Body of pancreas (tissue), 4 donors: ENCODE data around the gene NRG3. TPM values are rescaled to one million over a fixed set of nuclear protein-coding genes. Genes with fewer than 3 reads are reported as not detected.

Source experiments
- ATAC-seq: fragments of 150-250 bp; one replicate; pipeline ENCODE4 v1.9.1; 2016
- DNase-seq, 4 donors: peaks; one replicate each; pipeline ENCODE4 v3.0.0-alpha.2; 2019
- H3K27ac ChIP-seq, 4 donors: fragments of 200-600 bp; sonication (generic); 1 replicate in 3 of 4; 2 replicates in 1 of 4; pipeline versions ENCODE4 v1.5.1 to v1.6.1; 2016 to 2019; ENCODE audit warnings: mild to moderate bottlenecking in 1 of 4, mixed read lengths in 1 of 4, moderate library complexity in 1 of 4
- H3K27me3 ChIP-seq, 2 donors: fragments of 200-600 bp; sonication (generic); one replicate each; pipeline ENCODE4 v1.6.0; 2016; ENCODE audit warnings: mild to moderate bottlenecking in 1 of 2
- H3K36me3 ChIP-seq, 2 donors: fragments of 200-600 bp; sonication (generic); replicated peaks in 1 of 2; 2 replicates each; pipeline ENCODE4 v1.5.1; 2016; ENCODE audit warnings: low read depth in 2 of 2; ENCODE audit not compliant: insufficient read depth in 1 of 2
- H3K4me1 ChIP-seq: fragments of 200-600 bp; sonication (generic); one replicate; pipeline ENCODE4 v1.6.0; 2016
- H3K4me3 ChIP-seq, 2 donors: fragments of 200-600 bp; sonication (generic); 1 replicate in 1 of 2; 2 replicates in 1 of 2; pipeline ENCODE4 v1.5.1; 2016 to 2019
- H3K9me3 ChIP-seq, 3 donors: fragments of 200-600 bp; sonication (generic); 1 replicate in 2 of 3; 2 replicates in 1 of 3; pipeline ENCODE4 v1.5.1; 2016
- POLR2A ChIP-seq, 3 donors: fragments of 450-650 bp; IDR thresholded peaks; one replicate each; pipeline ENCODE4 v1.6.1; 2016; ENCODE audit warnings: antibody characterized with exemption in 3 of 3, mild to moderate bottlenecking in 2 of 3
- WGBS, 2 donors: methylation state at CpG; one replicate each; pipeline ENCODE4 v1.1.5; 2017; 5-methylcytosine and 5-hydroxymethylcytosine counted together
- intact Hi-C: fragments of 100-400 bp; cut with DNase I; formaldehyde crosslinking; loops from one replicate; pipeline ENCODE4 v1.15.1; 2023
- total RNA-seq, 2 donors: library from RNA; depleted of rRNA; stranded (reverse); fragments of >200 nt; gene quantifications; one replicate each; pipeline ENCODE4 v1.1.0, GENCODE V29; 2016
- TF ChIP-seq, protein P1 (sequence below), 7 experiments: fragments of 450-650 bp in 4 of 7; fragments of 200-600 bp in 3 of 7; sonication (generic) in 3 of 7; IDR thresholded peaks; one replicate each; pipeline ENCODE4 v1.5.1; 2016 to 2019; ENCODE audit warnings: antibody characterized with exemption in 7 of 7

The NRG3 gene
- total RNA-seq, 2 donors from 2014 or later: 0.26 TPM; not detected in 1

DNA sequence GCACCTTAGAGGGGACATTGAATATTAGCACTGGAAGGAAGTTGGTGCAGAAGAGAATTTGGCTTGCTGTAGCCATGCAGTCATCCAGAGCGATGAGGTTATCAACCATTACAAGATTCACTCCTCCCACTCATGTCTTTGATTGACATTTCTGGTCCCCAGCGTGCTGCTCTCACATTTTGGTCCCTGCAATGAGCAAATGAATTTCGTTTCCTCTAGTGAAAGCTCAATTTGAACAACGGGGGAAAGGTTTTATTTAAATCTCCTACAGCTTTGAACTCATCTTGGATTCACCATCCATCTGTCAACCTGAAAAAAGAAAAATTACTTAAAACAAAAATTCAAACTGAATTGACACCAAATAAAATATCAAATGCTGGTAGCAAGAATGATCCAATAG, 975.2 kb downstream of the NRG3 start:
- WGBS, 2 donors: 63 to 73% methylated on average over 4 of the region's 4 CpGs
- no peak overlapping the region for H3K27ac ChIP-seq
- no peak for ATAC-seq

DNA sequence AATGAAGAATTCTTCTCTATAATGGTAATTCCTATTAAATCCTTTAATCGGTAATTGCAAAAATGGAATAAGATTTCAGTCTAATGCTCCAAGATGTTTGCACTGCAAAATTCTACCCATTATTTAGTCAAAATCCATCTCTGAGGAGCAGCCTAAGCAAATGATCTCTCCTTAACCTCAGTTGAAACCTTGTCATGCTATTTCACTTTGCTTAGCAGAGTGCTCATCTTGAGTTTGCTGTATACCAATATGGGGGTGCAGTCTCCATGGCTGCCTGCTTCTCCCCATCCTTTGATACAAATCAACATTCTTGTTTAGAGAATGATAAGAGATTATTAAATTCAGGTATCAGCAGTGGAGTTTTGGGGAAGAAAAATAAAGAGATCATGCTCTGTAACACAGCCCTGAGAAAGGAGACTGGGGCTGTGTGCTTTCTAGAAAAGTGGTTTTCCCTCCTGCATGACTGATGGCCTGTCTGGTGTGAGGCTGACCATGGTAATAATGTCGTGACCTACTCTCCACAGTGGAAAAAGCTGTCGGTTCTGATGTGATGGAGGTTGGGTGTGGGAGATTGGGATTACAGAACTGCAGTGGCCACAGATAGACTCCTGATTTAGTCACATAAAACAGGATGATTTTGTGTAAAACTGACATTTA, 982.1 kb downstream of the NRG3 start:
- intact Hi-C loops: no loop called here
- WGBS, 2 donors: 55 to 63% methylated on average over 3 of the region's 3 CpGs
- no peaks in the 10 kb centered on the region for H3K4me1 ChIP-seq
- no peaks in the 10 kb centered on the region for H3K9me3 ChIP-seq
- H3K36me3 ChIP-seq: no peaks in the 10 kb centered on the region
- ATAC-seq: no peak
- no peak overlapping the region for H3K4me3 ChIP-seq
- DNase-seq: no peak
- TF ChIP-seq, protein P1, sequence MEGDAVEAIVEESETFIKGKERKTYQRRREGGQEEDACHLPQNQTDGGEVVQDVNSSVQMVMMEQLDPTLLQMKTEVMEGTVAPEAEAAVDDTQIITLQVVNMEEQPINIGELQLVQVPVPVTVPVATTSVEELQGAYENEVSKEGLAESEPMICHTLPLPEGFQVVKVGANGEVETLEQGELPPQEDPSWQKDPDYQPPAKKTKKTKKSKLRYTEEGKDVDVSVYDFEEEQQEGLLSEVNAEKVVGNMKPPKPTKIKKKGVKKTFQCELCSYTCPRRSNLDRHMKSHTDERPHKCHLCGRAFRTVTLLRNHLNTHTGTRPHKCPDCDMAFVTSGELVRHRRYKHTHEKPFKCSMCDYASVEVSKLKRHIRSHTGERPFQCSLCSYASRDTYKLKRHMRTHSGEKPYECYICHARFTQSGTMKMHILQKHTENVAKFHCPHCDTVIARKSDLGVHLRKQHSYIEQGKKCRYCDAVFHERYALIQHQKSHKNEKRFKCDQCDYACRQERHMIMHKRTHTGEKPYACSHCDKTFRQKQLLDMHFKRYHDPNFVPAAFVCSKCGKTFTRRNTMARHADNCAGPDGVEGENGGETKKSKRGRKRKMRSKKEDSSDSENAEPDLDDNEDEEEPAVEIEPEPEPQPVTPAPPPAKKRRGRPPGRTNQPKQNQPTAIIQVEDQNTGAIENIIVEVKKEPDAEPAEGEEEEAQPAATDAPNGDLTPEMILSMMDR (IDR thresholded peaks at IDR 0.05): no peak
- no peak for TF ChIP-seq POLR2A (IDR thresholded peaks at IDR 0.05)
- no peak overlapping the region for H3K27ac ChIP-seq
- no peaks in the 10 kb centered on the region for H3K27me3 ChIP-seq

More for the DNA sequence above, 975.2 kb downstream of the NRG3 start:
- TF ChIP-seq, protein P1 (IDR thresholded peaks at IDR 0.05): no peak
- TF ChIP-seq POLR2A (IDR thresholded peaks at IDR 0.05): no peak
- no peaks in the 10 kb centered on the region for H3K4me1 ChIP-seq
- intact Hi-C loops: no loop called here
- no peaks in the 10 kb centered on the region for H3K9me3 ChIP-seq
- H3K4me3 ChIP-seq: no peak overlapping the region
- no peak for DNase-seq
- no peaks in the 10 kb centered on the region for H3K27me3 ChIP-seq
- no peaks in the 10 kb centered on the region for H3K36me3 ChIP-seq

DNA sequence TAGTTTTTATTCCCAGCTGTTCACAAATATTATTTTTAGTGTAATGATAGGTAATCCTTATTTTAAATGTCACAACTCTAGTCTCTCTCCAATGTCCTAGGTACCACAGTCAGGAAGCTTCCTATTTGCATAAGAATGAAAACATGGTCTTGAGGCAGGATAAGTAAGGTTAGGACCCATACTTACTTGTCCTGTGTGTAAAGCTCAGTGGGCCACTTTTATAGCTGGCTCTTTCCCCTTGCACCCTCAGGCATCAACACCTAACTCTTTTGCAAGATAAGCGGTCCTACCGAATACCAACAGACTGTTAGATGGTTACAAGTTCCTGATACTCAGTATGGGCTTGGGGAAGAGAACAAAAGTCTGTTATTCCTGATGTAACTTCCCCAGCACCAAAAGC, 986.9 kb downstream of the NRG3 start:
- H3K27ac ChIP-seq: no peak overlapping the region
- H3K9me3 ChIP-seq: no peaks in the 10 kb centered on the region
- WGBS, 2 donors: 79 to 80% methylated on average over 2 of the region's 2 CpGs
- H3K36me3 ChIP-seq: no peaks in the 10 kb centered on the region
- no peak for ATAC-seq
- no peak for DNase-seq
- H3K4me1 ChIP-seq: no peaks in the 10 kb centered on the region
- no peak overlapping the region for H3K4me3 ChIP-seq
- no peaks in the 10 kb centered on the region for H3K27me3 ChIP-seq
- TF ChIP-seq POLR2A (IDR thresholded peaks at IDR 0.05): no peak
- TF ChIP-seq, protein P1 (IDR thresholded peaks at IDR 0.05): no peak
- intact Hi-C loops: no loop called here

DNA sequence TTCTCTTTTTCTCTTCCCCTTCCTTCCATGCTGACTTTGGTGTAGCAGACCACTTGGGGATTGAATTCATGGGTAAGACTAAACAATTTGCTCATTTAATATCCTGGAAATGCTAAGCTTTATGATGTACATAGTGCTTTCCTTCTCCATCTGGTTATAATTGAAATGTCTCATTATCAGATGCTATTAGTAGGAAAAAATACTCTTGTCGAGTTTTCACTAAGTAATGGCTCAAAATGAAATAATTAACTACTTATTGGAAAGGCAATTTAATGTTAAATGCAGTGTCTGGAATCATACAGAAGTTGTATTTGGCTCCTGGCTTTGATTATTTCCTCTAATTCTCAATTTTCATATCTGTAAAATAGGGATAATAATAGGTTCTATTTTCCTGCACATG, 990.4 kb downstream of the NRG3 start:
- no peak overlapping the region for H3K27ac ChIP-seq
- H3K4me1 ChIP-seq: no peaks in the 10 kb centered on the region
- DNase-seq (no peak), ATAC-seq (no peak)
- no peaks in the 10 kb centered on the region for H3K36me3 ChIP-seq
- intact Hi-C loops: no loop called here
- TF ChIP-seq, protein P1 (IDR thresholded peaks at IDR 0.05): no peak
- no peak for TF ChIP-seq POLR2A (IDR thresholded peaks at IDR 0.05)
- H3K9me3 ChIP-seq: no peaks in the 10 kb centered on the region
- H3K4me3 ChIP-seq: no peak overlapping the region
- no peaks in the 10 kb centered on the region for H3K27me3 ChIP-seq
- WGBS, 2 donors: 29 to 39% methylated on average over 1 of the region's 1 CpG

DNA sequence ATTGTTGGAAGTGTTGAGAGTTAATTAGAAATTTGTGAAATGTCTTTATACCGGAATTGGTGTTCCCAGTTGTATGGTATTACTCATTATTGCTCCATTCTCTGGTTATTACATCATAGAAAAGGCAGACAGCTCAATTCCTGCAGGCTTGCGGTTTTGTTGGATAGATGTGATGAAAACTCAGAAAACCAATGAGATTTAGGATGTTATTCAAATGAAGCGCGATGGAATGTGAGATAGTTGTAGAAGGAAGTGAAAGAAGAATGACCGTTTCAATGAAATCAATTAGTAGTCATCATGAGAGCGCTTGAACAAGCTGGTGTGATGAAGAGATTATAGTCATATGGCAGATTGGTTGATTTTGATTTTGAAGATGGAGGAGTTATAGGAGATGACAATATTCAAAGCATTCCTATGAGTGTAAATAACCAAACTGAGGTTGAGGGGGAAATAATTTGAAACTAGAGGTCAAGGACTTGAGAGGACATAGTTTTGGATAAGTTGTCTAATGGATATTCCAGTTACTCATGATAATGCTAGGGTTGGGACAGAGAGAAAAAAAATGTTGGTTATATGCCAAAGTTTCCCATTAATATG, 991.5 kb downstream of the NRG3 start:
- H3K36me3 ChIP-seq: no peaks in the 10 kb centered on the region
- TF ChIP-seq, protein P1 (IDR thresholded peaks at IDR 0.05): no peak
- TF ChIP-seq POLR2A (IDR thresholded peaks at IDR 0.05): no peak
- WGBS, 2 donors: 70 to 76% methylated on average over 6 of the region's 6 CpGs
- intact Hi-C loops: no loop called here
- H3K27me3 ChIP-seq: no peaks in the 10 kb centered on the region
- no peaks in the 10 kb centered on the region for H3K9me3 ChIP-seq
- H3K27ac ChIP-seq: no peak overlapping the region
- no peak for ATAC-seq
- H3K4me1 ChIP-seq: no peaks in the 10 kb centered on the region
- DNase-seq: no peak
- H3K4me3 ChIP-seq: no peak overlapping the region
